HL-60 (cell line): ENCODE data around the gene SYT5.

Experiments
- DNase-seq, 2 experiments: peaks; one replicate each; pipeline ENCODE4 v3.0.0-alpha.2; 2010 to 2020; ENCODE audit warnings: low read depth in 1 of 2, low spot score in 1 of 2
- H3K27ac ChIP-seq: fragments of 250-450 bp; sonication (Bioruptor Pico); replicated peaks from 2 replicates; pipeline ENCODE4 v1.5.1; 2020; ENCODE audit warnings: mild to moderate bottlenecking, moderate library complexity
- H3K27me3 ChIP-seq: fragments of 250-450 bp; sonication (Bioruptor Pico); 2 replicates; pipeline ENCODE4 v1.5.1; 2021; ENCODE audit warnings: mild to moderate bottlenecking, moderate library complexity; ENCODE audit not compliant: insufficient read depth, poor library complexity, severe bottlenecking
- H3K4me3 ChIP-seq: replicated peaks from 2 replicates; pipeline ENCODE4 v1.5.1; 2011; ENCODE audit warnings: mild to moderate bottlenecking, control low read depth, low read length; ENCODE audit not compliant: insufficient read depth
- CTCF ChIP-seq: IDR thresholded peaks from one replicate; pipeline ENCODE4 v1.5.1; 2011; ENCODE audit warnings: low read length, control low read depth, inconsistent platforms; ENCODE audit not compliant: insufficient read depth
- GABPA ChIP-seq: IDR thresholded peaks from 2 replicates; pipeline ENCODE4 v1.6.1; 2012; ENCODE audit warnings: low read depth
- POLR2AphosphoS5 ChIP-seq: IDR thresholded peaks from 2 replicates; pipeline ENCODE4 v1.6.1; 2012; ENCODE audit warnings: low read depth
- REST ChIP-seq: IDR thresholded peaks from 2 replicates; pipeline ENCODE4 v1.6.1; 2012; ENCODE audit warnings: low read depth; ENCODE audit not compliant: insufficient replicate concordance
- SPI1 ChIP-seq: IDR thresholded peaks from 2 replicates; pipeline ENCODE4 v1.6.1; 2012; ENCODE audit warnings: low read depth, mild to moderate bottlenecking, borderline replicate concordance

SYT5 gene

GRCh38 chr19:55224038-55224665 lies 44.1 kb upstream of the SYT5 start:
- TF ChIP-seq CTCF (no peak), SPI1 (no peak), GABPA (no peak), REST (no peak)
- no peaks in the 10 kb centered on the region for H3K27me3 ChIP-seq
- no peak overlapping the region for H3K4me3 ChIP-seq
- DNase-seq: no peak
- H3K27ac ChIP-seq: no peak overlapping the region

- H3K27me3 ChIP-seq: no peaks in the 10 kb centered on the region
- no peak for DNase-seq
- no peak overlapping the region for H3K27ac ChIP-seq
- H3K4me3 ChIP-seq: no peak overlapping the region
- no peak for TF ChIP-seq CTCF
- TF ChIP-seq GABPA: no peak
- TF ChIP-seq SPI1: no peak
- TF ChIP-seq REST: no peak
- TF ChIP-seq POLR2AphosphoS5: no peak
Measured at GRCh38 chr19:55223291-55224037, 43.4 kb upstream of the SYT5 start.

- no peak for DNase-seq
- H3K27ac ChIP-seq: no peak overlapping the region
- no peaks in the 10 kb centered on the region for H3K27me3 ChIP-seq
- no peak overlapping the region for H3K4me3 ChIP-seq
- TF ChIP-seq REST (peak; percentile 93), POLR2AphosphoS5 (no peak)
Measured at GRCh38 chr19:55220525-55220924, 40.4 kb upstream of the SYT5 start.
